ENCODE results near the gene TH.

DNA sequence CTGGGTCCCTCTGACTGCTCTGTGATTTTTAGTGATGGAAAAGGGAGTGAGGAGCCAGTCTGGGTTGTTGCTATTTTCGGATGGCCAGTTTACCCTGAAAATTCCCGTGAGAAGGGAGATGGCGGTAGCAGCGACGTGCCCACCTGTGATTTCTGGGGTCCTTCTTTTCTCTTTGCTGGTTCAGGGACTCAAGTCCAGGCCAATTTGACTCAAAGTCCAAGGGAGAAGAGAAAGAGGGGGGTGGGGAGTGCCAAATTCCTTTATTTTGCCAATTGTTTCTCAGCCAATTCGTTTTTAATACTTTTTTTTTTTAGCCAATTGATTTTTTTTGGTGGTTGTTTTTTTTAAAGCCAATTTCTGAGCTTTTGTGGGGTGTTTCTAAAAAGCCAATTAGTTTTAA is 39.4 kb downstream of the TH start:
- no peak for TF ChIP-seq POLR2A (IDR thresholded peaks at IDR 0.05)
- TF ChIP-seq, protein P1, sequence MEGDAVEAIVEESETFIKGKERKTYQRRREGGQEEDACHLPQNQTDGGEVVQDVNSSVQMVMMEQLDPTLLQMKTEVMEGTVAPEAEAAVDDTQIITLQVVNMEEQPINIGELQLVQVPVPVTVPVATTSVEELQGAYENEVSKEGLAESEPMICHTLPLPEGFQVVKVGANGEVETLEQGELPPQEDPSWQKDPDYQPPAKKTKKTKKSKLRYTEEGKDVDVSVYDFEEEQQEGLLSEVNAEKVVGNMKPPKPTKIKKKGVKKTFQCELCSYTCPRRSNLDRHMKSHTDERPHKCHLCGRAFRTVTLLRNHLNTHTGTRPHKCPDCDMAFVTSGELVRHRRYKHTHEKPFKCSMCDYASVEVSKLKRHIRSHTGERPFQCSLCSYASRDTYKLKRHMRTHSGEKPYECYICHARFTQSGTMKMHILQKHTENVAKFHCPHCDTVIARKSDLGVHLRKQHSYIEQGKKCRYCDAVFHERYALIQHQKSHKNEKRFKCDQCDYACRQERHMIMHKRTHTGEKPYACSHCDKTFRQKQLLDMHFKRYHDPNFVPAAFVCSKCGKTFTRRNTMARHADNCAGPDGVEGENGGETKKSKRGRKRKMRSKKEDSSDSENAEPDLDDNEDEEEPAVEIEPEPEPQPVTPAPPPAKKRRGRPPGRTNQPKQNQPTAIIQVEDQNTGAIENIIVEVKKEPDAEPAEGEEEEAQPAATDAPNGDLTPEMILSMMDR (IDR thresholded peaks at IDR 0.05 in 8 of 11, conservative IDR thresholded peaks at IDR 0.05 in 3 of 11), result no peak

Measured in spleen (tissue), 7 donors.